HG03139 (cell line): ENCODE results near the gene ETV3.

Source experiments
- ATAC-seq: cut with Tn5 transposase; IDR thresholded peaks from one replicate; pipeline ENCODE4 v1.9.1; 2021; ENCODE audit not compliant: unreplicated experiment

The ETV3 gene

DNA sequence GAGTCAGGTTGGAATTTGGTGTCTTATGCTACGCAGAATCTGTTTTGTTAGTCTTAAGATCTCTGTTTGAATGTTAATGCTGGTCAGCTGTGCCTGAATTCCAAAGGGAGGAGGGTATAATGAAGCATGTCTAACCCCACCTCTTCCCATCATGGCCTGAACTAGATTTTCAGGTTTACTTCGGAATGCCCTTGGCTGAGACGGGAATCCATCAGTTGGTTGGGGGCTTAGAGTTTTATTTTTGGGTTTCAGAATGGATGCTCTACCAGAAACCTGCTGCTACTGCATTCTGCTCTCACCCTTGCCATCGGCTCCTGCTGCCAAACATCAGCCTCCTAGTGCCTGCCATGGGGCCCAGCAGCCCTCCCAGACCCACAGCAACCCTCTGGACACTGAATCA, 24.1 kb upstream of the ETV3 start:
- ATAC-seq: no peak

DNA sequence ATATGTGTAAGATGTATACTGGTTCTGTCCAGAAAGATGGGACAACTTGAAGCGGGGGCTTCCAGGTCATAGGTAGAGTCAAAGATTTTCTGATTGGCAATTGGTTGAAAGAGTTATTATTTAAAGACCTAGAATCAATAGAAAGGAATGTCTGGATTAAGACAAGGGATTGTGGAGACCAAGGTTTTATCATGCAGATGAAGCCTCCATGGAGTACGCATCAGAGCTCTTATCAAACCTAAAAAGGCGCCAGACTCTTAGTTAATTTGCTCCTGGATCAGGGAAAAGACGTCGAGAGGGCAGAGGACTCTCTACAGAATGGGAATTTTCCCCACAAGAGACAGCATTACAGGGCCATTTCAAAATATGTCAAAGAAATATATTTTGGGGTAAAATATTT, 23.7 kb upstream of the ETV3 start:
- ATAC-seq: no peak

DNA sequence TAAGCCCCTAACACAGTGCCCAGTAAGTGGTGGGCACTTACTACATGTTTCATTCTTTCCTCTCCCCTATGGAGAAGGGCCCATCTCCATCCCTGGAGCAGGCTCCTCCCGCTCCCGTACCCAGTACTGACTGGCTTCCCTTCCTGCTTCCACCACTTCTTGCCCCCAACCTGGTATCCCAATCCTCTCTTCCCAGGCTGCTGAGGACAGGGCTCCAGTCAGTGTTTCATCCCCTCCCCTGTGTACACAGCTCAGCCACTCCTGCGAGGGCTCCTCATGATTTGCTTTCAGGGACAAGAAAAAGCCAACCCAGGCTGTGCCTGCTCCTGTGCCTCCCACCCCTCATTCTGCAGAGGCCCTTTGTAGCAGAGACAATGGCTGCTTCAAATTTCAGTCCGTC, 20.8 kb upstream of the ETV3 start:
- ATAC-seq: no peak

DNA sequence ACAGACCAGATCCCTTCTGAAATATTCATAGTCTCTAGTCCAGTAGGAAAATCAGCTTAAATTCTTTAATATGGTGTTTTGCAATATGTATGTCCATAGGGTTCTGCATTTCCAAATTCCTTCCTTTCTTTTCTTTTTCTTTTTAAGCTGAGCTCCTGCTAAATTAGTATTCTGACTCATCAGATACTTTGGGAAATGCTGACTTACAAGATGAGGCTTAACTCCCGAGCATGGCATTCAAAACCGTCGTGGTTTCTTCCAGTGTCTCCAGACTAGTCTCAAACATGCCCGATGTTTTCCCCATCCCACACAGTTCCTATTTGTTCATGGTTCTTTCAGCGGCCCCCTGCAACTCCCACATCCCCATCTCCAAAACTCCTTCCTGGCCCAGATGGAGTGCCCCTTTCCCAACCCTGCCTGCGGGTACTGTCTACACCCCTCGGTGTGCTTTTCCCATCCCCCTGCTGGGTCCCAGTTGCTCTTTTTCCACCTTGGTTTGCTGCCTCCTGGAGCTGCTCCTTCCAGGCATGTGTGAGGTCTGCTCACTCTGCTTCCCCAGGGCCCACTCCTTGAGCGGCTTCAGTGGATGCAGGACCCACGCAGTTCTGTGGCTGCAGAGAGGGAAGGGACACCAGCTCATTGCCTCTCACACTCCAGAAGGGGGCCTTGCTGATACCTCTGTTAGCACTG, 19.5 kb upstream of the ETV3 start:
- ATAC-seq: no peak

DNA sequence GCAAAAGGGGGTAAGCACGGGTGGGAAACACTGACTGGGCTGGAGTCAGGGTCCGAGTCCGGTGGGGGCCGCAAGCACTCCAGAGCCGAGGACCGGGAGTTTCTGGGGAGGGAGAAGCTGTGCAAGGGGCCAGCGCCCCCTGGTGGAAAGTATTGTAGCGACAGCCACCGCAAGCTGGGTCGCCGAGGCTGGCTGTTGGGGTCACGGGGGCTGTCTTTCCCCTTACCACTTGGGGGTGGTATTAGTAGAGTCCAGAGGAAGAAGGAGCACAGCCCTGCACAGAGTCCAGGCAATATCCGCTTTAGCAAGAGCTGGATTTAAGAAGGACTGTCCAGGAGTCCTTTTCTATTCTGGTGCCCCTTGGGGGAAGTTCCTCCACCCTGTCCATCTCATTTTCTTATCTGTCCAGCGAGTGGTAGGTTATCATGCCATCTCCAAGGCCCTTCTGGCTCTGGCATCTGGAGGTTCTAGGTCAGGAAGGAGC, 17.9 kb upstream of the ETV3 start:
- ATAC-seq: no peak

DNA sequence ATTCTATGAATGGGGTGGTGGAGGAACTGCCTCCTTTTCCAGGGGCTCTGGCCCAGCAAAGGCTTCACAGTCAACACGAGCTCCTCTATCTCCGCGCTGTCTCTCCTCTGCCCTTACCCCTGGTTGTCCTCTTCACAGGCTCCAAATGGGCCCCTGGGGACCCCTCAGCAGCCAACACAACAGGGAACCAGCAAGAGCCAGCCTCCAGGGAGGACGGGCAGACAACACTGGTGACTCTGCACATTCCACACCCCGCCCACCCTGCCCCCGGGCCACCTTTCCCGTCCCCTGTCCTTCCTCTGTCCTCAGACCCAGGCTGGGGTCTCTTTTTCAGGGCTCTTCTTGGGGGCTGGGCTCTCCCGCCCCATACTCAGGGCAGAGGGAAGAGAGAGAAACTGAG, 17.5 kb upstream of the ETV3 start:
- no peak for ATAC-seq

DNA sequence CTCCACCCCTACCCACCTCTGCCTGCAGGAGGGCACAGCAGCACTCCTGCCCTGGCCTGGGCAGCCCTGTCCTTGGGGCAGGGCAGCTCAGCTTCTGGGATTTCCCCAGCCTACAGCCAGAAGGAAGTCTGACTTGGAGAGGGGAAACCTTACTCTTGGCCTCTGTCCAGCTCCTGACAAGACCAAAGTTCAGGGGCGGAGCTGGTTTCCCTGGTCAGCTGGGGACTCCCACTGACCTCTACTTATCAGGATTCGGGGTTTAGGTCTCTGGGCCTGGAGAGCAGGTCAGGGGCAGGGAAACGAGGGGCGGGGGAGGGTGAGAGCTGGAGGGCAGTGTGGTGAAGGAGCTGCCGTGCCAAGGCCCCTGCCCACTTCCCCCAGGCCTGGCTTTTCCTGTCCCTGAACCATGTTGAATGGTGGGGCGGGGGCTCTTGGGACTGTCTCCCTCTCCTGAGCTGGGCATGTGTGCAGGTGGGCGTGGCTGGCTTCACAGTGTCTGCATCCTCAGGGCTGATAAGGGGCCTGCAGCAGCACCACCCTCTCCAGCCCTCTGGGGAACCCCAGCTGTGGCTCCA, 16.8 kb upstream of the ETV3 start:
- ATAC-seq: no peak

DNA sequence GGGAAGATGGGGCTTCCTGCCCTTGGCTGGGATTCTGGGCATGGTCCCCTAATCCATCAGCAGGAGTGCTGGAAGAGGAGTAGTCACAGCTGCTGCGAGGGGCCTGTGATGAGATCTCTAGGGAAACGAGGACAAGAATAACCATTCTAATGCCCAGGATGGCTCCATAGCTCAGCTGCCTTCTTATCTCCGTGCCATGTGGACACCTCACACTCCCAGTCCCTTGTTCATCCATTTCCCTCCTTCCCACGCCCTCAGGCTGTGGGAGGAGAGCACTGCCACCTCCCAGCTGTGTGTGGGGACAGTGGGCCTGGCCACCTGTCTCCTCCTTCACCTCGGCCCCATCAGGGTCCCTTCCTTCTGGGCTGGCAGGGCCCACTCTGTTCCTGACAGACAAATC, 16.1 kb upstream of the ETV3 start:
- ATAC-seq: no peak

DNA sequence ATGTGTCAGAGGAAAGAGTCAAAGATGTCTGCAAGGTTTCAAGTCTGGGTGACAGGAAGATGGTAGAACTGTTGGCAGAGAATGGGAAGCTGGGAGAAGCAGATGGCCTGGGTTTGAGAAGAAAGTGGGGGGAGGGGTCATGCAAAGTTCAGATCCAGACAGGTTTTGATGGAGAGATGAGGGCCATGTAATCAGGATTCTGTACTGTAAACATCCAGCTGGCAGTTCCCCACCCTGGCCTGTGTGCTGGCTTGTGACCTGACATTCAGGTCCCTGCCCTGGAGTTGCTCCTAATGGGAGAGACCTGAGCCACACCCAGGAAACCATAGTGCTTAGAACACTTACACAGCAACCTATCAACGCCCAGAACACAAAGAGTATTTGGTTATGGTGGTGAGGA, 15.6 kb upstream of the ETV3 start:
- ATAC-seq: no peak

DNA sequence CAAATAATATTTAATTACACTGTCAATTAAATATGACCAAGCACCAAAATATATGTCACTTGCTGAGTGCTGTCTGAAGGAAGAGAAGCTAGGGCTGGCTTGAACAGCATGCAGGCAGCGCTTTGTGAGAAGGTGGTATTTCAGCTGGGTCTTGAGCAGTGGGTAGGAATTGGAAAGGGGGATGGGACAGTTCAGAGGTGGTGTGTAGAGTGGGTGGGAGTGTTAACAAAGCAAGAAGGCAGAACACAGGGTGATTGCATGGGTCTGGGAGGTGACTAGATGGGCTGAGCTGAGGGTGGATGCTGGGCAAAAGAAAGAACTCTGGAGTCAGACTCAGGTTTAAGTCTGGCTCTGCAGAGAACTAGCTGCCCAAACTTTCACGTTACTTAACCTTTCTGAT, 14.3 kb upstream of the ETV3 start:
- no peak for ATAC-seq

DNA sequence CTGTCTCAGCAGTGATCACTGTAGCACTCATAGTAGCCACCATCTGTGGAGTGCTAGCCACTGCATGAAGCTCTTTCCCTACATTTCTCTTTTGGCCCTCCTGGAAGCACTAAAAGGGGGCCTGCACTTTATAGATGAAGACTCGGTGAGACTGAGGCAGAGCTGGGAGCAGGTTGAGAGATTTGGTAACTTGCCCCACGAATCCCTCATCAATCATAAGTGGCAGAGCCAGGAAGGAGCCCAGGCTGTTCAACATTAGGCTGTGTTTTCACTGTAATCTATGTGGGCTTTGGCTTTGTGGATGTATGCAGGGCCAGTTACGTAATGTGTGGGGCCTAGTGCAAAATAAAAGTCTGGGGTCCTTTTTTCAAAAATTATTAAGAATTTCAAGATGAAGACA, 13.3 kb upstream of the ETV3 start:
- no peak for ATAC-seq

DNA sequence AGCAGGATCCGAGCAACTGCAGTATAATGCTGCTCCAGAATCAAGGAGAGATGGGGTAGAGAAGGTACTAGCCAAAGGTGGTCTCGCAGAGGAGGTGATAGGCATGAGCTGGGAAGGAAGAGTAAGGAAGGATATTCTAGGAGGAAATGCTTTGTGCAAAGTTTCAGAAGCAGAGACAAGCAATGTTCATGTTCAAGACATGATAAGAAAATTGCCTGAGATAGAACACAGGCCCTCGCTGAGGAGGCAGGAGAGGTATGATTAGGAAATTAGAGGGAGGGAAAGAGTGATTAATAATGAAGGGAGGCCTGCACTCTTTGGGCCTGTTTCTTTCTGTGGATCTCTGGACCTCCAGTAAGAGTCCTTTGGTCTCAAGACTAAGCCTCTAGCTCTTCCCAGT, 12.9 kb upstream of the ETV3 start:
- no peak for ATAC-seq

DNA sequence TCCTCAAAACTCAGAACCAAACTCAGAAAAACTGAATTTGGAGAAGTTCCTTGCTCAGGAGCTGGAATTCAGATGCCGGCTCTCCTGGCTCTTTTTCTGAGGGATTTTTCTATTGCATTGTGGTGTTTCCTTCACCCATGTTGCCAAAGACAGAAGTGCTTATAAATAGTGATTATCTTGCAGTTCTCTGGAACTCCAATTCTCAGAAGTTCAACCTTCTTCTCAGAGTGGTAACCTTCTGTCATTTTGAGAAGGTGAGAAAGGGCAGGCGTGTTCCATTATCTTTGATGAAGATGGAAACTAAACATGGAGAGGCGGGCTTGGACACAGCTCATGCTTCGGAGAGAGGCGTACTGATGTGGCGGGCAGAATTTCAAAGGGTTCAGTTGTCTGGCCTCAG, 12.4 kb upstream of the ETV3 start:
- no peak for ATAC-seq

DNA sequence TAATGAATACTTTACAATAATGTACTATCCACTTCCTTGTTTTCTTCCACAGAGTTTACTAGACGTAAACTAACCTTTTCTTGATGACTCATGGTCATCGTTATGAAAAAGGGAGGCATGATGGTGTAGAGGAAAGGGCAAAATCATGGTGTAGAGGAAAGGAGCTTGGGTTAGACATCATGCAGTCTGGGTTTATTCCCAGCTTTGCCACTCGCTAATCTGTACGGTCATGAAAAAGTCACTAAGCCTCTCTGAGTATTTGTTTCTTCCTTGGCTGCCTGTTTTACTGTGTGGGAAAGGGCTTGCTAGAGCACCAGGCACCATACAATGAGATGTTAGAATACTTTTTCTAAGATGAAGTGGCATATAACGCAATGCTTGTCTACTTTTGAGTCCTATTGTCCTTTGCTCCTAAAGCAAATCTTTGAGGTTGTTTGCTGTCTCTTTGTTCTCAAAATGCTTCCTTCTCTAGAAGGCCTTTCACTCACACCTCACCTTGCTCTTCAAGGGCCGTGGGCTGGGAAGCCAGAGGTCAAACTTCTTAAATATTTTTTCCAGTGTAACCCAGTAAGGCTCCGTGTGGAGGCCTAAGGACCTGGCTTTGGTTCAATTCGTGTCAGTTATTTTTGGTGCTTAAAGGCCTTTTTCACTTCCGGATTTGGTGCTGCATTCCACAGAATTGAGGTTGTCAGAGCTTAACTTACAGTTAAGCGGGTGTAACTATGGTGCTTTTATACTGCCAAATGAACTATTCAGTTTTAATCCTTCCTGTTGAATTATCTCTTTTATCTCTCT, 9.9 kb upstream of the ETV3 start:
- ATAC-seq: no peak

DNA sequence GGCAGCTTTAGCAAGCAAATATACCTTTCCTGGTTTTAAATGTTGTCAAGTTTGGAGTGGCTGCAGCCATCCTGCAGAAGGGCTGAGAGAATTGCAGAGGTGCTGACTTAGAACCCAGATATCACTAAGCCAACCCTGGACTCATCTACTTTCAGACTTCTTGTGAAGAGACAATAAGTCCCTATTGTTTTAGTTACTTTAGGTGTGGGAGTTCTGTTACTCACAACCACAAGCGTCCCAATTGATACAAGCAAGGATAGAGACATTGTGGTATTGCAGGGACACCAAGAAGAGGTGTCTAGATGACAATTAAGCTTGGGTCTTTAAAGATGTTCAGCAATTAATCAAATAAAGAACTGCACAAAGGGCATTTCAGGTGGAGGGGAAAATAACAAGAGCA, 8.8 kb upstream of the ETV3 start:
- no peak for ATAC-seq

DNA sequence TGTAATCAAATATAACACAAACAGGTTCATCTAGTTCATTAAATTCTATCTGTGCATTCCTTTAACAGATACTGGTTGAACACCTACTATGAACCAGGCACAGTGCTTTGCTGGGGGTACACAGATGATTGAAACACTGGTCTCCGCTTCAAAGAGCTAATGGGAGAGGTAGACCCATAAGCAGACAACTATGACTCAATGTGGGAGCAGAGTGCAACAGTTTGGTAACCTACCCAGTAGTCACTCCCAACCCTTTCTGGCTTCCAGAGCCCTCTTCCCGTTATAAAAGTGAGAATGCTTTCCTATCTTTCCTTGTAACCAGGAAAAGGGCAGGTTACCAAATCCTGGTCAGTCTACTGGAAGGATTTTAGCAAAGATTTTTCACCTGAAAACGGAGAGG, 8.0 kb upstream of the ETV3 start:
- no peak for ATAC-seq

DNA sequence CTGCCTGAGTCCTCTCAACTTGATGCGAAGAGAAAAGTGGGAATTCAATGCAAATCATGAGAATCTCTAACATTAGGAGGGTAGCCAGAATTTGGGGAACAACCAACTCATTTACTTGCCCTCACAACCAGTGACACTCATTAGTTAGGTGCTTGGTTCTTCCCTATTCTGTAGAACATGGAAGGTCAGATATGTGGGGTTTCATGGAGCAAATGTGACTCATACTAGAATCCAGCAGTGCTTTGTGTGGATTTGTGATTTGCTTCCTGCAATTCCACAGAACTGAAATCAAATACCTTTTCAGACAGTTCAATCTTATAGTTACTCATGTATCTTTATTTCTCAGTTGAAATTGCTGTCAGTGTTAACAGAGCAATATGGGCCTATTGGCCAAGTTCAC, 6.9 kb upstream of the ETV3 start:
- ATAC-seq: no peak

DNA sequence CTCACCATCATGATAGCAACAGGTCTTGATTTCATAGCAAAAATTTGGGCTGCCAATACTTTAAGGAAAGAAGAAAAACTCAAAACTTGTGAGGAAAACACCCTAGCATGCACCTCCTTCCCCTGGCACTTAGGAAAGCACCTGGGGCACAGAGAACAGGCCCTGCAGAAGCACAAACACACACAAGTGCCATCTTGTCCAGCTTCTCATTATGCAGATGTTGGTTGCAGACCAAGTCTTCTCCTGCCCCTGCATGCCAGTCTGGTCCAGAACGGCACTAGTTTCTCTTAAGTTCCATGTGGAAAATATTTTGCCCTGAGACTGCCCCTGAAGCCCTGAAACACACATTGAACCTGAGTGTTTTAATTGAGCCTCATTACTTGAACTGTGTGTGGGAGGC, 6.3 kb upstream of the ETV3 start:
- ATAC-seq: no peak

DNA sequence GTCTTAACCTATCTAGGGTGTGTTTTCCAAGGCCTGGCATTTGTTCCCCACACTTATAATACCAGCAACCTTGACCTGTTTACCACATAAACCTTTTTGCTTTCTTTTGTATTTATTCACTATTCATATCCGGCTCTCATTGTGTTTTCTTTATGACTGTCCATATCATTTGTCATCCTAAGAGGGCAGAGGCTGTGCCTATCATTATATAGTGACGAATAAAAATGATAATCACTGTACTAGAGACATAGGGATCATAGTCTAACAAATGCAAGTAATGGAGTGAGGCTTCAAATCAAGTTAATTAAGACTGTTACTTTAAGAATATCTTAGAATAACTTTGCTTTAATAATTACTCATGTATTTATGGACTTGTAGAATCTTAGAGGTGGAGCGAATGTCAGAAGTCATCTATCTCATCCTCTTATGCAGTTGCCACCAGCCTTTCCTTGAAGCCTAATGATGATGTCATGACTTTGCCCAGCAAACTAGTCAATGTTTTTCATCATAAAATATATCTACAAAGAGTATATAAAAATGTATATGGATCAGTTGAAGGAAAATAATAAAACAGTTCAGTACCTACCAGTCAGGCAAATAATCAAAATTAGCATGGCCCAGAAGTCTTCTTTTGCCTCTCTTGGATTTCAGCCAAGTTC, 4.7 kb upstream of the ETV3 start:
- ATAC-seq: no peak

DNA sequence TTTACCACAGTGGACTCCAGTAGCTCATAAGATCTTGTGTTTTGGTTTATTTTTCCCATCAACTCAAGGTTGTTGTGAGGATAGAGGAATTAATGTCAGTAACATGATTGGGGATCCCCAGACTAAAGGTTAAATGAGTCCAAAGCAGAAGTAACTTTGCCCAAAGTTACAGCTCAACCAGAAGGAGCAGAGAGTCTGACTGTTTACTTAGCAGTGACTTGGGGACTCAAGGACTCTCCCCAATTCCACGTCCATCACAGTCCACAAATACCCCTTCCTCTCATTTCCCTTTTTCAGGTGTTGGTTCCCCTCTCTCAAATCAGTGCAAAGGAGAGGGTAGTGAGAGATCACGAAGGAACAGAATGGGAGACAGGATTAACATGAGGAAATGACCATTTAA, 4.0 kb upstream of the ETV3 start:
- ATAC-seq: no peak

DNA sequence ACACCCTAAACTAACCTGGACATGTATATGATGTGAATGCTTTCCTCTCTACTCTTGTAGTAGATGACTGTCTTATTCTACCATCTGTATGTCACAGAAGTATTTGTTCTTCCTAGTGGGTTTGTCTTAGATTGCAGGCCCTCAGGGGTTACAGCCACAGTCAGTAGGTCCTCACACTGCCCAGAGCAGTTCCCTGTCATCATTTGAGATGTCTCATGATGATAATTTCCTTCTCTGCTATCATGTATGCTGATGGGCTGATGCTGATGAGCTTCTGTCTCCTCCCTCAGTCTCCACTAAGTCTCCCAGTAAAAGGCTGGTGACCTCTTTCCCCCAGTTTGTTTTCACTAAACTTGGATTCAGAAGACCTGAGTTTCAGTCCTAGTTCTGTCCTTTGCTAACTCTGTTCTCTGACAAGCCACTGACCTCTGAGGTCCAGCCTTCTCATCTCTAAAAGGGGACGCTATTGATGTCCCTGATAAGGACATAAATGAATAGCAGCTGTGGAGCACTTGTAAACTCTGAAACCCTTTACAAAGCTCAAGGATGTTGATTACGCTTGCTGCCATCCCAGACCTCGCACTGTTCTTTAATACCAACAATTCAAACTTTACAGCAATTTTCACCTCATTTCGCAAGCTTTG, 3.1 kb upstream of the ETV3 start:
- ATAC-seq: no peak
